Stomach (tissue), 9 donors: ENCODE results near the gene AP2A1. TPM values are rescaled to one million over a fixed set of nuclear protein-coding genes. Genes with fewer than 3 reads are reported as not detected.

Experiments
- DNase-seq, 2 donors: peaks; one replicate each; pipeline versions ENCODE4 v3.0.0 to v3.0.0-alpha.2; 2013 to 2019
- H3K27ac ChIP-seq, 5 donors: fragments of 200-600 bp in 4 of 5; sonication (generic) in 4 of 5; one replicate each; pipeline ENCODE4 v1.5.1; 2013 to 2019; ENCODE audit warnings: mild to moderate bottlenecking in 1 of 5, moderate library complexity in 1 of 5
- H3K27me3 ChIP-seq, 3 donors: fragments of 200-600 bp; sonication (generic); one replicate each; pipeline ENCODE4 v1.5.1; 2017 to 2019; ENCODE audit warnings: mixed run types in 1 of 3
- H3K36me3 ChIP-seq, 4 donors: fragments of 200-600 bp; sonication (generic); 1 replicate in 3 of 4; 2 replicates in 1 of 4; pipeline ENCODE4 v1.5.1; 2016 to 2019
- H3K4me1 ChIP-seq, 4 donors: fragments of 200-600 bp; sonication (generic); one replicate each; pipeline ENCODE4 v1.5.1; 2016 to 2019
- H3K4me3 ChIP-seq, 4 donors: fragments of 200-600 bp; sonication (generic) in 3 of 4; one replicate each; pipeline ENCODE4 v1.5.1; 2016 to 2019; ENCODE audit warnings: mild to moderate bottlenecking in 1 of 4
- H3K9me3 ChIP-seq, 4 donors: fragments of 200-600 bp; sonication (generic); one replicate each; pipeline ENCODE4 v1.5.1; 2016 to 2019
- CTCF ChIP-seq, 7 experiments: fragments of 450-650 bp in 4 of 7; fragments of 200-600 bp in 3 of 7; sonication (generic) in 3 of 7; IDR thresholded peaks; one replicate each; pipeline ENCODE4 v1.5.1; 2016 to 2019; ENCODE audit warnings: antibody characterized with exemption in 7 of 7, control low read depth in 2 of 7, mild to moderate bottlenecking in 1 of 7
- EP300 ChIP-seq: sonication (generic); formaldehyde crosslinking; IDR thresholded peaks from one replicate; pipeline ENCODE4 v1.6.1; 2017; ENCODE audit warnings: antibody characterized with exemption
- POLR2A ChIP-seq, 4 donors: fragments of 450-650 bp; IDR thresholded peaks; one replicate each; pipeline ENCODE4 v1.6.1; 2016; ENCODE audit warnings: antibody characterized with exemption in 4 of 4, control low read depth in 2 of 4, mild to moderate bottlenecking in 1 of 4, moderate library complexity in 1 of 4
- POLR2AphosphoS5 ChIP-seq, 3 donors: sonication (generic); formaldehyde crosslinking; IDR thresholded peaks; one replicate each; pipeline ENCODE4 v1.6.1; 2016; ENCODE audit warnings: antibody characterized with exemption in 3 of 3
- WGBS, 5 donors: extraction: QIAGEN DNeasy Blood & Tissue Kit in 3 of 5; methylation state at CpG; one replicate each; pipeline versions ENCODE4 v1.1.5 to v1.1.7; 2013 to 2018; 5-methylcytosine and 5-hydroxymethylcytosine counted together
- intact Hi-C: fragments of 100-400 bp; cut with DNase I; formaldehyde crosslinking; loops from one replicate; pipeline ENCODE4 v1.15.1; 2023; ENCODE audit warnings: low total_unique reads
- polyA plus RNA-seq, 3 donors: library from polyadenylated mRNA; stranded (reverse); fragments of 200-250 nt; gene quantifications; one replicate each; pipeline ENCODE4 v1.2.3, GENCODE V29; 2013
- total RNA-seq, 5 donors: library from RNA; depleted of rRNA; stranded (reverse); fragments of >200 nt; gene quantifications; one replicate each; pipeline versions ENCODE4 v1.1.0 to v1.2.3, GENCODE V29; 2014 to 2016
- donor health status: healthy with polysubstance abuse.
- donor health status: Bipolar disorder and iron deficiency.
- donor health status: healthy.

The AP2A1 gene
- total and polyA plus RNA-seq, 8 donors, result 19.8 to 177 (median 29.2) TPM

- TF ChIP-seq CTCF (IDR thresholded peaks at IDR 0.05), result no peak
- no peak for TF ChIP-seq POLR2A (IDR thresholded peaks at IDR 0.05)
- TF ChIP-seq POLR2AphosphoS5 (IDR thresholded peaks at IDR 0.05), result peak in 1 of 3 donors; percentile 11
- TF ChIP-seq EP300, result no peak
- DNase-seq, result peak in 1 of 2 donors; percentile 43
- Histone ChIP-seq H3K4me1 (peaks cover 0 to 25% (median 9%) of the 10 kb centered on the region in 4 donors), H3K27ac (peak overlapping the region in 1 of 5 donors; percentile 41), H3K27me3 (no peaks in the 10 kb centered on the region), H3K36me3 (peaks cover 54 to 99% (median 97%) of the 10 kb centered on the region in 4 donors), H3K9me3 (no peaks in the 10 kb centered on the region), H3K4me3 (no peak overlapping the region)
- intact Hi-C loops, result loop anchor here (10.0 kb wide), 1 partner anchor 86 kb away; no protein-coding TSS in a partner anchor
- WGBS, 5 donors, result 67 to 74% (median 73%) methylated on average over 9 of the region's 9 CpGs
Observed at GRCh38 chr19:49790866-49791265, 24.1 kb downstream of the AP2A1 start.

DNA sequence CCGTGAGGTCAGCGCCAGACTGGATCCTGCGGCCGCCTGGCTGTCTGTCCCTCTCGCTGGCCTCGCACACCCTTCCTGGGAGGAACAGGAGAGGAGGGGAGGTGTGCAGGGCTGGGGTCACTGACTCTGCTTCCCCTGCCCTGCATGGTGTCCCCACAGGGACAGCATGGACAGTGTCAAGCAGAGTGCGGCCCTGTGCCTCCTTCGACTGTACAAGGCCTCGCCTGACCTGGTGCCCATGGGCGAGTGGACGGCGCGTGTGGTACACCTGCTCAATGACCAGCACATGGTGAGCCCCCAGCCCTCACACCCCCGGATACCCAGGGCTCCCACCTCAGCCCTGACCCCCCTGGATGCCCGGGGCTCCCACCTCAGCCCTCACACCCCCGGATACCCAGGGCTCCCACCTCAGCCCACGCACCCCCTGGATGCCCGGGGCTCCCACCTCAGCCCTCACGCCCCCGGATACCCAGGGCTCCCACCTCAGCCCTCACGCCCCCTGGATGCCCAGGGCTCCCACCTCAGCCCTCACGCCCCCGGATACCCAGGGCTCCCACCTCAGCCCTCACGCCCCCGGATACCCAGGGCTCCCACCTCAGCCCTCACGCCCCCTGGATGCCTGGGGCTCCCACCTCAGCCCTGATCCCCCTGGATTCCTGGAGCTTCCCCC lies 25.1 kb downstream of the AP2A1 start:
- no peak for DNase-seq
- Histone ChIP-seq H3K9me3 (no peaks in the 10 kb centered on the region), H3K4me3 (no peak overlapping the region), H3K4me1 (peaks cover 0 to 18% (median 3%) of the 10 kb centered on the region in 4 donors), H3K27me3 (no peaks in the 10 kb centered on the region), H3K27ac (peak overlapping the region in 2 of 5 donors; percentile 8 to 41), H3K36me3 (peaks cover 65 to 99% (median 97%) of the 10 kb centered on the region in 4 donors)
- no peak for TF ChIP-seq CTCF (IDR thresholded peaks at IDR 0.05)
- TF ChIP-seq EP300, result no peak
- WGBS, 5 donors, result 89 to 98% (median 95%) methylated on average over 15 to 26 of the region's 26 CpGs
- intact Hi-C loops, result loop anchor here (10.0 kb wide), 1 partner anchor 87 kb away; no protein-coding TSS in a partner anchor

GRCh38 chr19:49792829-49793560 lies 26.2 kb downstream of the AP2A1 start:
- Histone ChIP-seq H3K27me3 (no peaks in the 10 kb centered on the region), H3K4me3 (no peak overlapping the region), H3K4me1 (peaks cover 0 to 17% (median 3%) of the 10 kb centered on the region in 4 donors), H3K9me3 (no peaks in the 10 kb centered on the region), H3K27ac (no peak overlapping the region), H3K36me3 (peaks cover 67 to 100% (median 98%) of the 10 kb centered on the region in 4 donors)
- WGBS, 5 donors, result 91 to 96% (median 94%) methylated on average over 22 of the region's 22 CpGs
- DNase-seq, result no peak
- intact Hi-C loops, result loop anchor here (10.0 kb wide), 1 partner anchor 88 kb away; no protein-coding TSS in a partner anchor
- TF ChIP-seq POLR2AphosphoS5 (IDR thresholded peaks at IDR 0.05) (no peak), POLR2A (IDR thresholded peaks at IDR 0.05) (no peak), CTCF (IDR thresholded peaks at IDR 0.05) (no peak), EP300 (no peak)

DNA sequence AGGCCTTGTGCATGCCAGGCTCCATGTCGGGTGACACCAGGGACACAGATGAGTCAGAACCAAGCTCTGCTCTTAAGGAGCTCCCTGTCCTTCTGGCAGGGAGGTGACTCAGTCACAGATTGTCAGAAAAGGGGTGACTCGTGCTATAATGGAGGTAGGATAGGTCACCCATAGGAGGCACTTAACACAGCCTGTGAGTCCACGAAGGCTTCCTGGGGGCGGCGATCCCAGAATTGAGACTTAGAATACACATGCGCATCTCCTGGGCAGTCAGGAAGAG lies 26.7 kb downstream of the AP2A1 start:
- no peaks in the 10 kb centered on the region for H3K9me3 ChIP-seq
- peaks cover 70 to 100% (median 98%) of the 10 kb centered on the region in 4 donors for H3K36me3 ChIP-seq
- no peak for DNase-seq
- no peak overlapping the region for H3K4me3 ChIP-seq
- intact Hi-C loops, result loop anchor here (10.0 kb wide), 1 partner anchor 89 kb away; no protein-coding TSS in a partner anchor
- peaks cover 0 to 17% (median 3%) of the 10 kb centered on the region in 4 donors for H3K4me1 ChIP-seq
- TF ChIP-seq POLR2A (IDR thresholded peaks at IDR 0.05), result no peak
- no peaks in the 10 kb centered on the region for H3K27me3 ChIP-seq
- 89 to 93% (median 92%) methylated on average over 6 of the region's 6 CpGs for WGBS, 5 donors
- no peak overlapping the region for H3K27ac ChIP-seq
